HepG2 (cell line): ENCODE measurements around the gene KCNN2. TPM values are rescaled to one million over a fixed set of nuclear protein-coding genes. Genes with fewer than 3 reads are reported as not detected.

Experiments used
- ATAC-seq: fragments of 200-7000 bp; cut with Tn5 transposase; 3 replicates; pipeline ENCODE4 v1.9.1; 2020; ENCODE audit warnings: mild to moderate bottlenecking, moderate library complexity
- BruUV-seq: library from RNA; stranded (reverse); fragments of 400-500 nt; replicated peaks from 2 replicates; lab custom pipeline; 2021; lab: Mats Ljungman, UMichigan
- CTCF ChIA-PET: fragments of 300-600 bp; formaldehyde crosslinking; extraction: SDS; loops from one replicate; lab custom pipeline; 2021; ENCODE audit warnings: low total read pairs, inconsistent platforms, low intra/inter-chr PET ratio; lab: Yijun Ruan, JAX
- POLR2A ChIA-PET: fragments of 350-600 bp; sonication (Branson Sonifier 250); formaldehyde crosslinking; loops from one replicate; lab custom pipeline; 2020; ENCODE audit warnings: antibody characterized with exemption, inconsistent platforms; lab: Yijun Ruan, JAX
- DNase-seq: peaks from one replicate; pipeline ENCODE4 v3.0.0-alpha.2; 2015; ENCODE audit warnings: low spot score
- FAIRE-seq: peaks from 3 replicates; lab custom pipeline; 2011; peaks lifted over from hg19 to GRCh38; lab: Jason Lieb, UNC
- H2AFZ ChIP-seq: one replicate; pipeline ENCODE4 v1.6.1; 2011; ENCODE audit warnings: low read length, inconsistent platforms
- H3K27ac ChIP-seq: fragments of 300-600 bp; 3 replicates; pipeline ENCODE4 v1.8.0; 2011; ENCODE audit warnings: mixed run types, mild to moderate bottlenecking, mixed read lengths, low read length, inconsistent platforms; ENCODE audit not compliant: insufficient read depth; ENCODE audit errors: extremely low read length
- H3K27me3 ChIP-seq, 2 experiments: fragments of 200-600 bp in 1 of 2; 2 replicates in 1 of 2; 3 replicates in 1 of 2; pipeline versions ENCODE4 v1.6.0 to v1.8.0; 2011; ENCODE audit warnings: low read length in 2 of 2, mild to moderate bottlenecking in 2 of 2, moderate library complexity in 2 of 2, inconsistent platforms in 1 of 2; ENCODE audit not compliant: insufficient read depth in 2 of 2, control insufficient read depth in 1 of 2
- H3K36me3 ChIP-seq, 2 experiments: fragments of 200-600 bp in 1 of 2; replicated peaks in 1 of 2; 2 replicates in 1 of 2; 3 replicates in 1 of 2; pipeline versions ENCODE4 v1.5.1 to v1.8.0; 2011; ENCODE audit warnings: low read length in 2 of 2, inconsistent platforms in 1 of 2; ENCODE audit not compliant: insufficient read depth in 2 of 2, control insufficient read depth in 1 of 2
- H3K4me1 ChIP-seq: 2 replicates; pipeline ENCODE4 v1.5.1; 2012; ENCODE audit warnings: low read length, inconsistent platforms; ENCODE audit not compliant: insufficient read depth
- H3K4me2 ChIP-seq: 2 replicates; pipeline ENCODE4 v1.6.0; 2011; ENCODE audit warnings: low read depth, low read length, inconsistent platforms
- H3K4me3 ChIP-seq, 3 experiments: fragments of 200-600 bp in 1 of 3; sonication (generic), shearing (Covaris generic) in 1 of 3; replicated peaks in 1 of 3; 2 replicates each; pipeline ENCODE4 v1.5.1; 2011 to 2016; ENCODE audit warnings: low read length in 3 of 3, inconsistent platforms in 2 of 3, low read depth in 2 of 3, mild to moderate bottlenecking in 2 of 3, control low read depth in 1 of 3, mixed read lengths in 1 of 3; ENCODE audit not compliant: insufficient read depth in 1 of 3
- H3K79me2 ChIP-seq: one replicate; pipeline ENCODE4 v1.6.1; 2011; ENCODE audit warnings: low read length, inconsistent platforms; ENCODE audit not compliant: insufficient read depth
- H3K9ac ChIP-seq: 2 replicates; pipeline ENCODE4 v1.6.0; 2011; ENCODE audit warnings: mild to moderate bottlenecking, low read depth, low read length, inconsistent platforms; ENCODE audit not compliant: insufficient read depth
- H3K9me3 ChIP-seq: 2 replicates; pipeline ENCODE4 v1.5.1; 2012; ENCODE audit warnings: mild to moderate bottlenecking, low read length
- H4K20me1 ChIP-seq: 2 replicates; pipeline ENCODE4 v1.6.0; 2011; ENCODE audit warnings: inconsistent platforms, mild to moderate bottlenecking, low read length, moderate library complexity; ENCODE audit not compliant: insufficient read depth
- DNMT3B ChIP-seq: conservative IDR thresholded peaks from 2 replicates; pipeline ENCODE4 v1.6.1; 2016; ENCODE audit warnings: missing biosample characterization, control low read depth
- KLF15 ChIP-seq: sonication (generic); formaldehyde crosslinking; IDR thresholded peaks from 2 replicates; pipeline ENCODE4 v1.8.1; 2023; ENCODE audit warnings: borderline replicate concordance, mild to moderate bottlenecking, inconsistent platforms, missing genetic modification reagents, mixed read lengths
- PCBP1 ChIP-seq: fragments of 200-400 bp; formaldehyde crosslinking; IDR thresholded peaks from 2 replicates; pipeline ENCODE4 v1.6.1; 2017; ENCODE audit warnings: mild to moderate bottlenecking, low read depth, low read length, borderline replicate concordance
- TOPORS ChIP-seq: sonication (generic); formaldehyde crosslinking; IDR thresholded peaks from 2 replicates; pipeline ENCODE4 v1.8.0; 2023; ENCODE audit warnings: mild to moderate bottlenecking, missing genetic modification reagents
- ZEB1 ChIP-seq: IDR thresholded peaks from 2 replicates; pipeline ENCODE4 v1.6.1; 2012; ENCODE audit warnings: mild to moderate bottlenecking, low read depth, inconsistent platforms; ENCODE audit not compliant: insufficient replicate concordance
- ZNF256 ChIP-seq: sonication (generic); formaldehyde crosslinking; conservative IDR thresholded peaks from 2 replicates; pipeline ENCODE4 v1.4.0; 2020; ENCODE audit warnings: missing genetic modification reagents
- ZNF33A ChIP-seq: sonication (generic); formaldehyde crosslinking; IDR thresholded peaks from 2 replicates; pipeline ENCODE4 v1.5.1; 2020; ENCODE audit warnings: missing genetic modification reagents, mild to moderate bottlenecking, moderate library complexity, borderline replicate concordance
- ZNF367 ChIP-seq: sonication (generic); formaldehyde crosslinking; IDR thresholded peaks from 2 replicates; pipeline ENCODE4 v1.4.0; 2020; ENCODE audit warnings: missing genetic modification reagents, borderline replicate concordance
- ZNF780A ChIP-seq: sonication (generic); formaldehyde crosslinking; IDR thresholded peaks from 2 replicates; pipeline ENCODE4 v1.8.0; 2022; ENCODE audit warnings: mild to moderate bottlenecking, missing genetic modification reagents, moderate library complexity
- ZNF879 ChIP-seq: sonication (generic); formaldehyde crosslinking; IDR thresholded peaks from 2 replicates; pipeline ENCODE4 v1.8.1; 2023; ENCODE audit warnings: missing genetic modification reagents
- WGBS: methylation state at CpG from one replicate; pipeline ENCODE4 v1.1.6; 2017; ENCODE audit warnings: low lambda C conversion rate; 5-methylcytosine and 5-hydroxymethylcytosine counted together
- in situ Hi-C: cut with HindIII; loops from 2 replicates; pipeline ENCODE4 v1.10.0; 2017; ENCODE audit warnings: low pct_unique_long_range_greater_than_20kb; ENCODE audit not compliant: extremely low pct_ligation_motif_present
- intact Hi-C: fragments of 100-400 bp; cut with micrococcal nuclease; formaldehyde crosslinking; loops from one replicate; pipeline ENCODE4 v1.10.0; 2022; ENCODE audit not compliant: unreplicated experiment
- polyA plus RNA-seq, 8 experiments: library from polyadenylated mRNA; depleted of rRNA in 3 of 8; stranded (reverse) in 7 of 8; unstranded in 1 of 8; fragments of >200 nt; fragmentation: Illumina TruSeq in 4 of 8; extraction: Trizol in 4 of 8; gene quantifications; 2 replicates each; pipeline versions ENCODE4 v1.2.1 to v1.2.3, GENCODE V29; 2011 to 2016; ENCODE audit warnings: low read depth in 4 of 8, missing spikeins in 1 of 8, mixed read lengths in 1 of 8; ENCODE audit not compliant: insufficient read depth in 1 of 8
- total RNA-seq, 5 experiments: library from RNA; depleted of rRNA; stranded (reverse); fragments of >200 nt; fragmentation: Illumina TruSeq; extraction: Trizol; gene quantifications; 2 replicates each; pipeline ENCODE4 v1.2.3, GENCODE V29; 2016; ENCODE audit warnings: low read depth in 1 of 5
- TF ChIP-seq, protein P1 (sequence below): sonication (generic); formaldehyde crosslinking; conservative IDR thresholded peaks from 2 replicates; pipeline ENCODE4 v1.4.0; 2020; ENCODE audit warnings: missing genetic modification reagents
- TF ChIP-seq, protein P2 (sequence below): sonication (generic); formaldehyde crosslinking; IDR thresholded peaks from 2 replicates; pipeline ENCODE4 v1.4.0; 2020; ENCODE audit warnings: missing genetic modification reagents, borderline replicate concordance
- TF ChIP-seq, protein P3 (sequence below): sonication (generic); formaldehyde crosslinking; IDR thresholded peaks from 2 replicates; pipeline ENCODE4 v1.8.0; 2022; ENCODE audit warnings: low read depth, missing genetic modification reagents
- TF ChIP-seq, protein P4 (sequence below): sonication (generic); formaldehyde crosslinking; conservative IDR thresholded peaks from 2 replicates; pipeline ENCODE4 v1.4.0; 2020; ENCODE audit warnings: missing genetic modification reagents

Gene KCNN2
- total and polyA plus RNA-seq, 2 of the 13 experiments (the other 11 are each of a cell fraction or from before 2014, with no cell fraction given) = not detected

DNA sequence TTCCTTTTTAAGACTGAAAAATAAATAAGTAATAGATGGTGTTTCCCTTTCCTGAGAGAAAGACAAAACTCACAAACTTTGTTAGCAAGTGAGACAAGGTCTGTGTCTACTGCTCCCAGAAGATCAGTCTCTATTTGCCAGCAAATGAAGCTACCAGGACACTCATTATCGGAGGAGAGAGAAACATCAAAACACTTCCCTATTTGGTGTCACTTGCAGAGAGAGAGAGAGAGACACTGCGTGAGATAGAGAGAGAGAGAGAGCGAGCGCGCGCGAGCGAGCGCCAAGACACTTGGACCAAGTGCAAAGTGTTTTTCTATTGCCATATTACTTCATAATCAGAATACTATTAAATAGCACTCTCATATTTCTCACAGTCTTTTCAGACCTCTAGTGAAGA, 142.7 kb downstream of the KCNN2 start:
- CTCF ChIA-PET = no interaction called here
- Histone ChIP-seq H3K4me2 (no peak overlapping the region), H3K9ac (no peak overlapping the region), H3K4me1 (no peaks in the 10 kb centered on the region), H3K36me3 (no peaks in the 10 kb centered on the region), H4K20me1 (no peaks in the 10 kb centered on the region), H3K79me2 (no peaks in the 10 kb centered on the region), H3K27ac (no peak overlapping the region), H3K4me3 (no peak overlapping the region), H3K9me3 (no peaks in the 10 kb centered on the region), H3K27me3 (no peaks in the 10 kb centered on the region), H2AFZ (no peak overlapping the region)
- in situ Hi-C loops = no loop called here
- FAIRE-seq (no peak), DNase-seq (no peak), ATAC-seq (no peak)
- 87% methylated on average over 9 of the region's 9 CpGs for WGBS
- intact Hi-C loops = no loop called here
- BruUV-seq = no TSS peak
- TF ChIP-seq, protein P1, sequence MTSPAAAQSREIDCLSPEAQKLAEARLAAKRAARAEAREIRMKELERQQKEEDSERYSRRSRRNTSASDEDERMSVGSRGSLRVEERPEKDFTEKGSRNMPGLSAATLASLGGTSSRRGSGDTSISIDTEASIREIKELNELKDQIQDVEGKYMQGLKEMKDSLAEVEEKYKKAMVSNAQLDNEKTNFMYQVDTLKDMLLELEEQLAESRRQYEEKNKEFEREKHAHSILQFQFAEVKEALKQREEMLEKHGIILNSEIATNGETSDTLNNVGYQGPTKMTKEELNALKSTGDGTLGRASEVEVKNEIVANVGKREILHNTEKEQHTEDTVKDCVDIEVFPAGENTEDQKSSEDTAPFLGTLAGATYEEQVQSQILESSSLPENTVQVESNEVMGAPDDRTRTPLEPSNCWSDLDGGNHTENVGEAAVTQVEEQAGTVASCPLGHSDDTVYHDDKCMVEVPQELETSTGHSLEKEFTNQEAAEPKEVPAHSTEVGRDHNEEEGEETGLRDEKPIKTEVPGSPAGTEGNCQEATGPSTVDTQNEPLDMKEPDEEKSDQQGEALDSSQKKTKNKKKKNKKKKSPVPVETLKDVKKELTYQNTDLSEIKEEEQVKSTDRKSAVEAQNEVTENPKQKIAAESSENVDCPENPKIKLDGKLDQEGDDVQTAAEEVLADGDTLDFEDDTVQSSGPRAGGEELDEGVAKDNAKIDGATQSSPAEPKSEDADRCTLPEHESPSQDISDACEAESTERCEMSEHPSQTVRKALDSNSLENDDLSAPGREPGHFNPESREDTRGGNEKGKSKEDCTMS = no peak
- TF ChIP-seq TOPORS = no peak
- TF ChIP-seq, protein P2, sequence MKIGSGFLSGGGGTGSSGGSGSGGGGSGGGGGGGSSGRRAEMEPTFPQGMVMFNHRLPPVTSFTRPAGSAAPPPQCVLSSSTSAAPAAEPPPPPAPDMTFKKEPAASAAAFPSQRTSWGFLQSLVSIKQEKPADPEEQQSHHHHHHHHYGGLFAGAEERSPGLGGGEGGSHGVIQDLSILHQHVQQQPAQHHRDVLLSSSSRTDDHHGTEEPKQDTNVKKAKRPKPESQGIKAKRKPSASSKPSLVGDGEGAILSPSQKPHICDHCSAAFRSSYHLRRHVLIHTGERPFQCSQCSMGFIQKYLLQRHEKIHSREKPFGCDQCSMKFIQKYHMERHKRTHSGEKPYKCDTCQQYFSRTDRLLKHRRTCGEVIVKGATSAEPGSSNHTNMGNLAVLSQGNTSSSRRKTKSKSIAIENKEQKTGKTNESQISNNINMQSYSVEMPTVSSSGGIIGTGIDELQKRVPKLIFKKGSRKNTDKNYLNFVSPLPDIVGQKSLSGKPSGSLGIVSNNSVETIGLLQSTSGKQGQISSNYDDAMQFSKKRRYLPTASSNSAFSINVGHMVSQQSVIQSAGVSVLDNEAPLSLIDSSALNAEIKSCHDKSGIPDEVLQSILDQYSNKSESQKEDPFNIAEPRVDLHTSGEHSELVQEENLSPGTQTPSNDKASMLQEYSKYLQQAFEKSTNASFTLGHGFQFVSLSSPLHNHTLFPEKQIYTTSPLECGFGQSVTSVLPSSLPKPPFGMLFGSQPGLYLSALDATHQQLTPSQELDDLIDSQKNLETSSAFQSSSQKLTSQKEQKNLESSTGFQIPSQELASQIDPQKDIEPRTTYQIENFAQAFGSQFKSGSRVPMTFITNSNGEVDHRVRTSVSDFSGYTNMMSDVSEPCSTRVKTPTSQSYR (CRISPR knock-in tag) = no peak
- no peak for TF ChIP-seq ZNF33A (CRISPR knock-in tag)
- TF ChIP-seq ZEB1 = no peak
- TF ChIP-seq, protein P3, sequence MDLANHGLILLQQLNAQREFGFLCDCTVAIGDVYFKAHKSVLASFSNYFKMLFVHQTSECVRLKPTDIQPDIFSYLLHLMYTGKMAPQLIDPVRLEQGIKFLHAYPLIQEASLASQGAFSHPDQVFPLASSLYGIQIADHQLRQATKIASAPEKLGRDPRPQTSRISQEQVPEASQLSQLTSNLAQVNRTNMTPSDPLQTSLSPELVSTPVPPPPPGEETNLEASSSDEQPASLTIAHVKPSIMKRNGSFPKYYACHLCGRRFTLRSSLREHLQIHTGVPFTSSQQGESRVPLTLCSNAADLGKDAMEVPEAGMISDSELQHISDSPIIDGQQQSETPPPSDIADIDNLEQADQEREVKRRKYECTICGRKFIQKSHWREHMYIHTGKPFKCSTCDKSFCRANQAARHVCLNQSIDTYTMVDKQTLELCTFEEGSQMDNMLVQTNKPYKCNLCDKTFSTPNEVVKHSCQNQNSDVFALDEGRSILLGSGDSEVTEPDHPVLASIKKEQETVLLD (CRISPR knock-in tag) = no peak
- TF ChIP-seq ZNF879 (CRISPR knock-in tag) = no peak
- no peak for TF ChIP-seq ZNF780A (CRISPR knock-in tag)
- no peak for TF ChIP-seq ZNF256
- TF ChIP-seq PCBP1 = no peak
- TF ChIP-seq, protein P4, sequence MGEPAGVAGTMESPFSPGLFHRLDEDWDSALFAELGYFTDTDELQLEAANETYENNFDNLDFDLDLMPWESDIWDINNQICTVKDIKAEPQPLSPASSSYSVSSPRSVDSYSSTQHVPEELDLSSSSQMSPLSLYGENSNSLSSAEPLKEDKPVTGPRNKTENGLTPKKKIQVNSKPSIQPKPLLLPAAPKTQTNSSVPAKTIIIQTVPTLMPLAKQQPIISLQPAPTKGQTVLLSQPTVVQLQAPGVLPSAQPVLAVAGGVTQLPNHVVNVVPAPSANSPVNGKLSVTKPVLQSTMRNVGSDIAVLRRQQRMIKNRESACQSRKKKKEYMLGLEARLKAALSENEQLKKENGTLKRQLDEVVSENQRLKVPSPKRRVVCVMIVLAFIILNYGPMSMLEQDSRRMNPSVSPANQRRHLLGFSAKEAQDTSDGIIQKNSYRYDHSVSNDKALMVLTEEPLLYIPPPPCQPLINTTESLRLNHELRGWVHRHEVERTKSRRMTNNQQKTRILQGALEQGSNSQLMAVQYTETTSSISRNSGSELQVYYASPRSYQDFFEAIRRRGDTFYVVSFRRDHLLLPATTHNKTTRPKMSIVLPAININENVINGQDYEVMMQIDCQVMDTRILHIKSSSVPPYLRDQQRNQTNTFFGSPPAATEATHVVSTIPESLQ (CRISPR knock-in tag) = no peak
- TF ChIP-seq ZNF367 (CRISPR knock-in tag) = no peak
- TF ChIP-seq DNMT3B (CRISPR knock-in tag) = no peak
- no peak for TF ChIP-seq KLF15
- POLR2A ChIA-PET = no interaction called here
